DMS153 (cell line): ENCODE results near the gene PGD.
"Not testable (repeated sequence)": the region's sequence is repeated elsewhere in the genome, so short reads cannot be mapped to it uniquely, and the experiment has no call there.

Source experiments
- DNase-seq: peaks from one replicate; lab custom pipeline; 2025; lab: John Stamatoyannopoulos, UW

Gene PGD

GRCh38 chr1:10437052-10437451 lies 38.2 kb downstream of the PGD start:
- no peak for DNase-seq

- no peak for DNase-seq
Observed at GRCh38 chr1:10438677-10439163, 39.9 kb downstream of the PGD start.

DNA sequence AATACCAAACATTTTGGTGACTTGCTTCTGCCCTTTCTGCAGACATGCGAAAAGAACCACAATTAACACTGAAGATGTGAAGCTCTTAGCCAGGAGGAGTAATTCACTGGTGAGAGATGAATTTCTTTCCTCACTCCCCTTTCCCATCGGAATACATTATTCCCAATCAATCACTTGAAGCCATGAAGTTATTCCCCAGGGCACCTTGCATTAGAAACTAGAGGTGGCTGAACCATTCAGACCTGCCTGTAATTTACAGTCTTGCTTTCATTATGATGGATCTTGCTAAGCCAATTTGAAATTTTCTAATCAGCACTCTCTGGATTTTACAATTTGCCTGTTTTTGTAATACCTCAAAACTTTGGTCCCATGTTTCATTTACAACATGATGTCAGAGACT lies 41.4 kb downstream of the PGD start:
- DNase-seq, result no peak

DNA sequence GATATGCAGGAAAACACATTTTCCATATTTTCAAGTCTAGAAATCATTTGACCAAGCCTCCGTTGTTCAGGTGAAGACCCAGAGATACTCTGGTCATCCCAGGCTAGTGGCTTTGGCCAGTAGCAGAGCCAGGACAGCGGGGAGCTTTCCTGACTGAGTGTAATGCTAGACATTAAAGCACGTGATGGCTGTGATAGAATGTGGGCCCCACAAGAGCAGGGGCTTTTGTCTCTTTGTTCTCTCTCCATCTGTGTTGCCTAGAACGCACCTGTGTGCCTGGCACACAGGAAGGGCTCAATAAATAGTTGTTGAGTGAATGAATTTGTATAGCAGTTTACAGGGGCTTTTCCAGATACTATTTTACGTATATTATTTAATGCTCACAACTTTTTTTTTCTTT lies 41.9 kb downstream of the PGD start:
- no peak for DNase-seq

DNA sequence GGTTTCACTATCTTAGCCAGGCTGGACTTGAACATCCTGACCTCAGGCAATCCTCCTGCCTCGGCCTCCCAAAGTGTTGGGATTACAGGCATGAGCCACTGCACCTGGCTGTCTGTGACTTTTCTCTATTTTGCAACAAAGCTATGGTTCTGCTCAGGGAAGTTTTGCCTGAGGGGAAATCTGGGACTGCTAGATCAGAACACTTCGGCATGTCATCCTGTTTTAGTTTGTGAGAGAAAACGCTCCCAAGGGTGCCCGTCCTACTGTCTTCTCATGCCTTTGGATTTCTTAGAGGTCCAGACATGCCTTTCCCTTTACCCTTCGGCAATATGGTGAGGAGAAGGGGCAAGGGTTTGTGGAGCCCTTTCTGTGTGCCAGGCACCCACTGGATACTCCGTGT lies 45.4 kb downstream of the PGD start:
- DNase-seq, result no peak

GRCh38 chr1:10444795-10445397 lies 46.0 kb downstream of the PGD start:
- no peak for DNase-seq

GRCh38 chr1:10446790-10447422 lies 48.0 kb downstream of the PGD start:
- no peak for DNase-seq

DNA sequence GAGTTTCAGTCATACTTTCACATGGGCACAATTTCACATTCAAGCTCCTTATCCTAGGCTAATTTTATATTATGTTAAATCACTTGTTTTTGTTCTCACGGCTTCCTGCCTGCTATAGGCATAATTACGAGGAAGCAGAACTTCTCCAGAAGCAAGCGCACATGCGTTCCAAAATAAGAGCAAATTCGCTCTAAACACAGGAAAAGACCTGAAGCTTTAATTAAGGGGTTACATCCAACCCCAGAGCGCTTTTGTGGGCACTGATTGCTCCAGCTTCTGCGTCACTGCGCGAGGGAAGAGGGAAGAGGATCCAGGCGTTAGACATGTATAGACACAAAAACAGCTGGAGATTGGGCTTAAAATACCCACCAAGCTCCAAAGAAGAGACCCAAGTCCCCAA lies 50.9 kb downstream of the PGD start, which contains the start of gene CORT:
Gene CORT, plus strand, starts transcription at position 281 of the 400 bp plus-strand sequence. CDS start 193 bp downstream, outside the sequence.
- DNase-seq, result no peak

- no peak for DNase-seq
Observed at GRCh38 chr1:10450156-10450814, 51.4 kb downstream of the PGD start.

DNA sequence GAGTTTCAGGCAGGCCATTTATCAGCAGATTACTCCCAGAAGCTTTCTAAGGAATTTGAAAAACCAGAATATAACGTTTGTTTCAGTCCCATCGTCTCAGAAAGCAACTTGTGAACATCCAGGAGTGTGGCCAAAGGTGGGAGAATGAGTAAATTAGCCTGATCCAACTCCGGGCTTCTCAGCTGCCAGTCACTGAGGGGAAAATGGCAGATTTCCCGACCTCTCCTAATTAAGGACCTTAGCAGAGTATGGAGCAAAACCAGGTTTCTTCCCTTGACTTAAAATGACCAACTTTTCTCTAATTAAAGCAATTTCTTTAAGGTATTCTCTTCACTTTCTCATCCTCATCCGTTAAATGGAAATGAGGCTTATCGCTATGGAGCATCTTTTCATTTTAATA lies 52.0 kb downstream of the PGD start:
- no peak for DNase-seq

DNA sequence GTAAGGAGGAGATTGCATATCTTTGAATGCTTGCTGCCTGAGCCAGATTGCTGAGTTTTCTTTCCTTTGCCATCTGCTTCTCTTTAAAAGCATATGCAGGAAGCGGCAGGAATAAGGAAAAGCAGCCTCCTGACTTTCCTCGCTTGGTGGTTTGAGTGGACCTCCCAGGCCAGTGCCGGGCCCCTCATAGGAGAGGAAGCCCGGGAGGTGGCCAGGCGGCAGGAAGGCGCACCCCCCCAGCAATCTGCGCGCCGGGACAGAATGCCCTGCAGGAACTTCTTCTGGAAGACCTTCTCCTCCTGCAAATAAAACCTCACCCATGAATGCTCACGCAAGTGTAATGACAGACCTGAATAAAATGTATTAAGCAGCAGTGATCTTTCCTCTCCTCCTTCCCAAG lies 52.4 kb downstream of the PGD start:
- DNase-seq, result no peak

GRCh38 chr1:10456048-10456447 lies 57.2 kb downstream of the PGD start:
- DNase-seq, result no peak

- no peak for DNase-seq
Observed at GRCh38 chr1:10456661-10457060, 57.8 kb downstream of the PGD start.

DNA sequence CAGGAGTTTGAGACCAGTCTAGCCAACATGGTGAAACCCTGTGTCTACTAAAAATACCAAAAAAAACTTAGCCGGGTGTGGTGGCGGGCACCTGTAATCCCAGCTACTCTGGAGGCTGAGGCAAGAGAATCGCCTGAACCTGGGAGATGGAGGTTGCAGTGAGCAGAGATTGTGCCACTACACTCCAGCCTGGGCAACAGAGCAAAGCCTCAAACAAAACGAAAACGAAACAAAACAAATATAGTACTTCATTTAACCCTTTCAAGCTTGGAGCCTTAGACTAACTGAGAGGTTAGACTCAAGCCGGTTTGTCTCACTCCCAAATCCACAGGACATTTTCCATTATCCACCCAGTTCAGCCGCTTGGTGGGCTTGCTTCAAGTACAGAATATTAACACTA lies 58.6 kb downstream of the PGD start:
- not testable (repeated sequence) for DNase-seq

DNA sequence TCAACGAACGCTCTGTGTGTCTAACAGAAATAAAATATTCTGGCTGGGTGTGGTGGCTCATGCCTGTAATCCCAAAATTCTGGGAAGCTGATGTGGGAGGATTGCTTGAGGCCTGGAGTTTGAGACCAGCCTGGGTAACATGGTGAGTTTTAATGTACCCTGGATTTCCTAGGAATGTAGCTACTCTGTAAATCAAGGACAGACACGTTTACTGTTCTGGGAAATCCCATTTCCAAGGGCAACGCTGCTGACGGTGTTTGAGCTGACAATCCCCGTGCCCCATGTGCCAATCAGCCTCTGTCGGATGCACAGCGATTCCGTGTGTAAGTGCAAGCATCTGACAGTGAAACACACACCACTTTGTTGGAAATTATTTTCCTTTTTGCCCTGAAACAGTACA lies 59.0 kb downstream of the PGD start:
- no peak for DNase-seq

DNA sequence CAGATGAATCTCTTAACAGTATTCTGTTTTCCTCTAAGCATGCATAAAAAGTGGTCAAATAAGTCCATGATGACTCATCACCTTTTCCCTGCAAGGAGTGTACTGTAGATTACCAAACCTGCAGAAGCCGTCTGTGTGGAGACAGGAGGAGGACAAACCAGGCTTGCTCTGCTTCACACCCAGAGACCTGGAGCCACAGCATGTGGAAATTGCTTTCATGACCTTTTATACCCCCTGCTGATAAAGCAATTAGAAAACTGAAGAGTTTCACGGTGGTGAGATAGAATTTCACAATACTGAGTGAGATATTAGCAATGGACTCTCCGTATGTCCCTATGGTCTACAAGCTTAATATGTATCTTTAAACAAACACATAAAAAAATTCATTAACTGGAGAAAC lies 60.3 kb downstream of the PGD start:
- DNase-seq, result no peak

- DNase-seq, result no peak
Observed at GRCh38 chr1:10467078-10467477, 68.2 kb downstream of the PGD start.

GRCh38 chr1:10470043-10470442 lies 71.2 kb downstream of the PGD start:
- DNase-seq, result no peak
